Gastroesophageal sphincter (tissue), 4 donors: ENCODE measurements around the gene KCNMB2. TPM values are rescaled to one million over a fixed set of nuclear protein-coding genes. Genes with fewer than 3 reads are reported as not detected.

Experiments used
- ATAC-seq: fragments of 150-250 bp; one replicate; pipeline ENCODE4 v1.9.1; 2016; ENCODE audit warnings: mild to moderate bottlenecking, moderate library complexity
- H3K27ac ChIP-seq, 4 donors: fragments of 200-600 bp; sonication (generic) in 3 of 4; 1 replicate in 3 of 4; 2 replicates in 1 of 4; pipeline ENCODE4 v1.5.1; 2016 to 2019
- H3K27me3 ChIP-seq: fragments of 200-600 bp; sonication (generic); one replicate; pipeline ENCODE4 v1.5.1; 2019
- H3K36me3 ChIP-seq, 2 donors: fragments of 200-600 bp; sonication (generic); one replicate each; pipeline ENCODE4 v1.5.1; 2019; ENCODE audit warnings: control low read depth in 1 of 2
- H3K4me1 ChIP-seq, 3 donors: fragments of 200-600 bp; sonication (generic); 1 replicate in 2 of 3; 2 replicates in 1 of 3; pipeline ENCODE4 v1.5.1; 2016 to 2019; ENCODE audit warnings: control low read depth in 2 of 3
- H3K4me3 ChIP-seq, 2 donors: fragments of 200-600 bp; sonication (generic); one replicate each; pipeline ENCODE4 v1.5.1; 2019; ENCODE audit warnings: mild to moderate bottlenecking in 1 of 2, moderate library complexity in 1 of 2
- H3K9me3 ChIP-seq, 3 donors: fragments of 200-600 bp; sonication (generic); one replicate each; pipeline ENCODE4 v1.5.1; 2017 to 2019; ENCODE audit warnings: control low read depth in 2 of 3
- EP300 ChIP-seq: sonication (generic); formaldehyde crosslinking; IDR thresholded peaks from one replicate; pipeline ENCODE4 v1.6.1; 2017; ENCODE audit warnings: antibody characterized with exemption, mild to moderate bottlenecking
- POLR2A ChIP-seq, 2 donors: fragments of 450-650 bp; IDR thresholded peaks; one replicate each; pipeline ENCODE4 v1.6.1; 2017; ENCODE audit warnings: antibody characterized with exemption in 2 of 2, mild to moderate bottlenecking in 2 of 2, moderate library complexity in 1 of 2
- POLR2AphosphoS5 ChIP-seq: sonication (generic); formaldehyde crosslinking; IDR thresholded peaks from one replicate; pipeline ENCODE4 v1.6.1; 2017; ENCODE audit warnings: antibody characterized with exemption
- WGBS, 2 donors: methylation state at CpG; one replicate each; pipeline ENCODE4 v1.1.5; 2018; ENCODE audit warnings: low coverage in 1 of 2; 5-methylcytosine and 5-hydroxymethylcytosine counted together
- total RNA-seq, 4 donors: library from RNA; depleted of rRNA; stranded (reverse); fragments of >200 nt; gene quantifications; one replicate each; pipeline ENCODE4 v1.1.0, GENCODE V29; 2016
- TF ChIP-seq, protein P1 (sequence below), 4 experiments: fragments of 200-600 bp in 2 of 4; fragments of 450-650 bp in 2 of 4; sonication (generic) in 1 of 4; IDR thresholded peaks; one replicate each; pipeline ENCODE4 v1.5.1; 2017 to 2019; ENCODE audit warnings: antibody characterized with exemption in 4 of 4, mild to moderate bottlenecking in 2 of 4, moderate library complexity in 2 of 4

The KCNMB2 gene
- total RNA-seq, 4 donors from 2014 or later = 1.3 TPM; not detected in 3

- peak overlapping the region in 1 of 4 donors; percentile 19 for H3K27ac ChIP-seq
- no peaks in the 10 kb centered on the region for H3K9me3 ChIP-seq
- no peaks in the 10 kb centered on the region for H3K36me3 ChIP-seq
- TF ChIP-seq POLR2AphosphoS5 = peak; percentile 72
- TF ChIP-seq, protein P1, sequence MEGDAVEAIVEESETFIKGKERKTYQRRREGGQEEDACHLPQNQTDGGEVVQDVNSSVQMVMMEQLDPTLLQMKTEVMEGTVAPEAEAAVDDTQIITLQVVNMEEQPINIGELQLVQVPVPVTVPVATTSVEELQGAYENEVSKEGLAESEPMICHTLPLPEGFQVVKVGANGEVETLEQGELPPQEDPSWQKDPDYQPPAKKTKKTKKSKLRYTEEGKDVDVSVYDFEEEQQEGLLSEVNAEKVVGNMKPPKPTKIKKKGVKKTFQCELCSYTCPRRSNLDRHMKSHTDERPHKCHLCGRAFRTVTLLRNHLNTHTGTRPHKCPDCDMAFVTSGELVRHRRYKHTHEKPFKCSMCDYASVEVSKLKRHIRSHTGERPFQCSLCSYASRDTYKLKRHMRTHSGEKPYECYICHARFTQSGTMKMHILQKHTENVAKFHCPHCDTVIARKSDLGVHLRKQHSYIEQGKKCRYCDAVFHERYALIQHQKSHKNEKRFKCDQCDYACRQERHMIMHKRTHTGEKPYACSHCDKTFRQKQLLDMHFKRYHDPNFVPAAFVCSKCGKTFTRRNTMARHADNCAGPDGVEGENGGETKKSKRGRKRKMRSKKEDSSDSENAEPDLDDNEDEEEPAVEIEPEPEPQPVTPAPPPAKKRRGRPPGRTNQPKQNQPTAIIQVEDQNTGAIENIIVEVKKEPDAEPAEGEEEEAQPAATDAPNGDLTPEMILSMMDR (IDR thresholded peaks at IDR 0.05) = no peak
- H3K4me1 ChIP-seq = peaks cover 0 to 13% (median 0%) of the 10 kb centered on the region in 3 donors
- no peaks in the 10 kb centered on the region for H3K27me3 ChIP-seq
- WGBS, 2 donors = 0% methylated on average over 1 of the region's 1 CpG; no CpG with 5 or more reads in 1 of the 2 donors
- ATAC-seq = no peak
- H3K4me3 ChIP-seq = no peak overlapping the region
Measured at GRCh38 chr3:178703268-178703975, 167.2 kb downstream of the KCNMB2 start.

DNA sequence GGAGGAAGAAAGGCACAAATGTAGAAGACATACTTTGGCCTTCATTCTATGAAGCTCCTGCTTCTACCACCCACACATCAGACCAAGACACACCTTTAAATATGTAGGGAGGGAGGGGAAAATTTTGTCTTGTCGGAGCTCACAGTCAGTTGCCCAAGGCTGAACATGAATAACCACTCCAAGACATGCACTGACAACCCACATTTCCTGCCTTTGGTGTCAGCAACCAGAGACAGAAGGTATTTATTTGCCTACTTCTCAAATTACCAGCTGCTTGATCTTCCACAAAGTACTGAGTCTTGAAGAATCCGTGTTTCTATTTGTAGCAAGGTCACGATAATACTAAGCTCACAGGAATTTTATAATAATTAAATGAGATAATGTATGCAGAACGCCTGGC lies 169.7 kb downstream of the KCNMB2 start:
- Histone ChIP-seq H3K36me3 (no peaks in the 10 kb centered on the region), H3K4me3 (no peak overlapping the region), H3K4me1 (peaks cover 0 to 20% (median 4%) of the 10 kb centered on the region in 3 donors), H3K9me3 (no peaks in the 10 kb centered on the region), H3K27me3 (no peaks in the 10 kb centered on the region), H3K27ac (no peak overlapping the region)
- ATAC-seq = no peak
- TF ChIP-seq, protein P1 (IDR thresholded peaks at IDR 0.05) = no peak
- TF ChIP-seq POLR2AphosphoS5 = no peak
- no peak for TF ChIP-seq POLR2A (IDR thresholded peaks at IDR 0.05)
- TF ChIP-seq EP300 = no peak
- WGBS, 2 donors = 47 to 73% methylated on average over 3 to 4 of the region's 4 CpGs

- TF ChIP-seq POLR2A (IDR thresholded peaks at IDR 0.05) (no peak), EP300 (no peak), POLR2AphosphoS5 (no peak)
- TF ChIP-seq, protein P1 (IDR thresholded peaks at IDR 0.05) = no peak
- WGBS, 2 donors = 92 to 100% methylated on average over 2 of the region's 2 CpGs
- ATAC-seq = no peak
- Histone ChIP-seq H3K27ac (no peak overlapping the region), H3K36me3 (no peaks in the 10 kb centered on the region), H3K27me3 (no peaks in the 10 kb centered on the region), H3K9me3 (no peaks in the 10 kb centered on the region), H3K4me1 (peaks cover 0 to 20% (median 4%) of the 10 kb centered on the region in 3 donors), H3K4me3 (no peak overlapping the region)
Measured at GRCh38 chr3:178706411-178706810, 170.2 kb downstream of the KCNMB2 start.

DNA sequence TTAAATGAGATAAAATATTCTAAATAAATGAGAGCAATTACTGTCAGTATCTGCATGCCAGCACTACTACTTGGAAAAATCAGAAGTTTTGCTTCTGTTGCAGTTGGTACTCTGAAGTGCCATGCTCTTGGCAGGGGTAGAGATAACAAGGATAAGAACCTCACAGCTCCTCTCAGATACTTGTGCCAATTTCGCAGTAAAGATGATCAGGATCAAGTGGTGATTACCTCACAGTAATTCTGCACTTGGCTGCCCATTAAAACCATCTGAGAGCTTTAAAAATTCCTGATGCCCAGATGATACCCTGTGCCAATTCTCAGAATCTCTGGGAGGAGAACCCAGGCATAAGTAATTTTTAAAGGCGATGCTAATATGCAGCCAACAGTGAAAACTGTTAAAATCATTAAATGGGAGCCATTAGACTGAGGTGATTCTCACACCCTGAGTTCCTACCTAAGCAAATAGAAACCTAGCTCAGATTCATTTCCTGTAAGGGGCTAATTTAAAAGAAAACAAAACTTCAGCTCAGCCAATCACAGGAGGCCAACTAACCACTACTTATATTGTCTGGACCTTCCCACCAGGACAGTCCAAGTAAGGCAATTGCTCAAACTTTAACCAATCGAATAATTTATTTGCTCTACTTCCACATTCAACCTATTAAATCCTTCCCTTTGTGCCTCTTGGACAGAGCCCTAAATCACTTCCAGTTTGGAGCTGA lies 171.2 kb downstream of the KCNMB2 start:
- TF ChIP-seq, protein P1 (IDR thresholded peaks at IDR 0.05) = no peak
- TF ChIP-seq POLR2AphosphoS5 = no peak
- TF ChIP-seq EP300 = no peak
- TF ChIP-seq POLR2A (IDR thresholded peaks at IDR 0.05) = no peak
- H3K4me1 ChIP-seq = peaks cover 0 to 20% (median 4%) of the 10 kb centered on the region in 3 donors
- no peaks in the 10 kb centered on the region for H3K36me3 ChIP-seq
- no peak for ATAC-seq
- no peak overlapping the region for H3K27ac ChIP-seq
- H3K4me3 ChIP-seq = no peak overlapping the region
- H3K9me3 ChIP-seq = no peaks in the 10 kb centered on the region
- no peaks in the 10 kb centered on the region for H3K27me3 ChIP-seq
- WGBS, 2 donors = 74 to 76% methylated on average over 3 of the region's 3 CpGs

GRCh38 chr3:178709051-178709450 lies 172.8 kb downstream of the KCNMB2 start:
- peaks cover 0 to 13% (median 4%) of the 10 kb centered on the region in 3 donors for H3K4me1 ChIP-seq
- no peak overlapping the region for H3K4me3 ChIP-seq
- H3K36me3 ChIP-seq = no peaks in the 10 kb centered on the region
- no peak for TF ChIP-seq POLR2AphosphoS5
- TF ChIP-seq POLR2A (IDR thresholded peaks at IDR 0.05) = no peak
- H3K27me3 ChIP-seq = no peaks in the 10 kb centered on the region
- no peaks in the 10 kb centered on the region for H3K9me3 ChIP-seq
- 4 to 11% methylated on average over 6 of the region's 6 CpGs for WGBS, 2 donors
- ATAC-seq = no peak
- H3K27ac ChIP-seq = peak overlapping the region in 1 of 4 donors; percentile 28
